HEK293 (cell line): ENCODE measurements around the gene TLE5.
"Not testable (repeated sequence)": the region's sequence is repeated elsewhere in the genome, so short reads cannot be mapped to it uniquely, and the experiment has no call there.

Source experiments
- MYNN ChIP-seq: fragments of 450-650 bp; formaldehyde crosslinking; IDR thresholded peaks from 2 replicates; pipeline ENCODE4 v1.5.1; 2016; ENCODE audit warnings: missing biosample characterization, missing genetic modification characterization, borderline replicate concordance
- ZNF121 ChIP-seq: fragments of 450-650 bp; formaldehyde crosslinking; IDR thresholded peaks from 2 replicates; pipeline ENCODE4 v1.5.1; 2016; ENCODE audit warnings: missing biosample characterization, missing genetic modification characterization
- ZNF350 ChIP-seq: fragments of 450-650 bp; formaldehyde crosslinking; IDR thresholded peaks from 2 replicates; pipeline ENCODE4 v1.5.0; 2017; ENCODE audit warnings: missing biosample characterization, mild to moderate bottlenecking, missing genetic modification characterization
- ZNF677 ChIP-seq: fragments of 450-650 bp; IDR thresholded peaks from 2 replicates; pipeline ENCODE4 v1.5.0; 2018; ENCODE audit warnings: missing biosample characterization, mild to moderate bottlenecking, missing genetic modification characterization, moderate library complexity
- TF ChIP-seq, protein P1 (sequence below): fragments of 450-650 bp; formaldehyde crosslinking; IDR thresholded peaks from 2 replicates; pipeline ENCODE4 v1.5.1; 2016; ENCODE audit warnings: missing biosample characterization, missing genetic modification characterization
- TF ChIP-seq, protein P2 (sequence below): sonication (generic); formaldehyde crosslinking; IDR thresholded peaks from 2 replicates; pipeline ENCODE4 v1.8.1; 2022; ENCODE audit warnings: mild to moderate bottlenecking, moderate library complexity, missing genetic modification reagents
- TF ChIP-seq, protein P3 (sequence below): fragments of 450-650 bp; formaldehyde crosslinking; IDR thresholded peaks from 2 replicates; pipeline ENCODE4 v1.5.1; 2017; ENCODE audit warnings: missing biosample characterization, mild to moderate bottlenecking, missing genetic modification characterization, moderate library complexity

DNA sequence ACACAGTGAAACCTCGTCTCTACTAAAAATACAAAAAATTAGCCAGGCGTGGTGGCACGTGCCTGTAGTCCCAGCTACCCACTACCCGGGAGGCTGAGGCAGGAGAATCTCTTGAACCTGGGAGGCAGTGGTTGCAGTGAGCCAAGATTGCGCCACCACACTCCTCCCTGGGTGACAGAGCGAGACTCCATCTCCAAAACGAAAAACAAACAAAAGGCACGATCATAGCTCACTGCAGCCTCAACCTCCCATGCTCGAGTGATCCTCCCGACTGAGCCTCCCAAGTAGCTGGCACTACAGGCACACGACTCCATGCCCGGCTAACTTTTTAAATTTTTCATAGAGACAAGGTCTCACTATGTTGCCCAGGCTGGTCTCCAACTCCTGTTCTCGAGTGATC is 50.2 kb downstream of the TLE5 start:
- not testable (repeated sequence) for TF ChIP-seq ZNF350, MYNN, ZNF121, ZNF677 (tag by site-specific recombination)
- TF ChIP-seq, protein P1, sequence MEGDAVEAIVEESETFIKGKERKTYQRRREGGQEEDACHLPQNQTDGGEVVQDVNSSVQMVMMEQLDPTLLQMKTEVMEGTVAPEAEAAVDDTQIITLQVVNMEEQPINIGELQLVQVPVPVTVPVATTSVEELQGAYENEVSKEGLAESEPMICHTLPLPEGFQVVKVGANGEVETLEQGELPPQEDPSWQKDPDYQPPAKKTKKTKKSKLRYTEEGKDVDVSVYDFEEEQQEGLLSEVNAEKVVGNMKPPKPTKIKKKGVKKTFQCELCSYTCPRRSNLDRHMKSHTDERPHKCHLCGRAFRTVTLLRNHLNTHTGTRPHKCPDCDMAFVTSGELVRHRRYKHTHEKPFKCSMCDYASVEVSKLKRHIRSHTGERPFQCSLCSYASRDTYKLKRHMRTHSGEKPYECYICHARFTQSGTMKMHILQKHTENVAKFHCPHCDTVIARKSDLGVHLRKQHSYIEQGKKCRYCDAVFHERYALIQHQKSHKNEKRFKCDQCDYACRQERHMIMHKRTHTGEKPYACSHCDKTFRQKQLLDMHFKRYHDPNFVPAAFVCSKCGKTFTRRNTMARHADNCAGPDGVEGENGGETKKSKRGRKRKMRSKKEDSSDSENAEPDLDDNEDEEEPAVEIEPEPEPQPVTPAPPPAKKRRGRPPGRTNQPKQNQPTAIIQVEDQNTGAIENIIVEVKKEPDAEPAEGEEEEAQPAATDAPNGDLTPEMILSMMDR (tag by site-specific recombination), result not testable (repeated sequence)
- TF ChIP-seq, protein P2, sequence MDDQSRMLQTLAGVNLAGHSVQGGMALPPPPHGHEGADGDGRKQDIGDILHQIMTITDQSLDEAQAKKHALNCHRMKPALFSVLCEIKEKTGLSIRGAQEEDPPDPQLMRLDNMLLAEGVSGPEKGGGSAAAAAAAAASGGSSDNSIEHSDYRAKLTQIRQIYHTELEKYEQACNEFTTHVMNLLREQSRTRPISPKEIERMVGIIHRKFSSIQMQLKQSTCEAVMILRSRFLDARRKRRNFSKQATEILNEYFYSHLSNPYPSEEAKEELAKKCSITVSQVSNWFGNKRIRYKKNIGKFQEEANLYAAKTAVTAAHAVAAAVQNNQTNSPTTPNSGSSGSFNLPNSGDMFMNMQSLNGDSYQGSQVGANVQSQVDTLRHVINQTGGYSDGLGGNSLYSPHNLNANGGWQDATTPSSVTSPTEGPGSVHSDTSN (CRISPR knock-in tag), result not testable (repeated sequence)
- TF ChIP-seq, protein P3, sequence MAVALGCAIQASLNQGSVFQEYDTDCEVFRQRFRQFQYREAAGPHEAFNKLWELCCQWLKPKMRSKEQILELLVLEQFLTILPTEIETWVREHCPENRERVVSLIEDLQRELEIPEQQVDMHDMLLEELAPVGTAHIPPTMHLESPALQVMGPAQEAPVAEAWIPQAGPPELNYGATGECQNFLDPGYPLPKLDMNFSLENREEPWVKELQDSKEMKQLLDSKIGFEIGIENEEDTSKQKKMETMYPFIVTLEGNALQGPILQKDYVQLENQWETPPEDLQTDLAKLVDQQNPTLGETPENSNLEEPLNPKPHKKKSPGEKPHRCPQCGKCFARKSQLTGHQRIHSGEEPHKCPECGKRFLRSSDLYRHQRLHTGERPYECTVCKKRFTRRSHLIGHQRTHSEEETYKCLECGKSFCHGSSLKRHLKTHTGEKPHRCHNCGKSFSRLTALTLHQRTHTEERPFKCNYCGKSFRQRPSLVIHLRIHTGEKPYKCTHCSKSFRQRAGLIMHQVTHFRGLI (tag by site-specific recombination), result not testable (repeated sequence)
